Endothelial cell of umbilical vein (primary cell): ENCODE results near the gene PODNL1. TPM values are rescaled to one million over a fixed set of nuclear protein-coding genes. Genes with fewer than 3 reads are reported as not detected.

Source experiments
- BruUV-seq: library from RNA; stranded (reverse); fragments of 400-500 nt; replicated peaks from 2 replicates; lab custom pipeline; 2021; lab: Mats Ljungman, UMichigan
- CTCF ChIA-PET: fragments of 300-600, 350-600 bp; sonication (Branson Sonifier 250); formaldehyde crosslinking; loops from one replicate; lab custom pipeline; 2021; ENCODE audit warnings: antibody characterized with exemption, inconsistent platforms; lab: Charles Lee
- POLR2A ChIA-PET: fragments of 300-600, 350-600 bp; sonication (Branson Sonifier 250); formaldehyde crosslinking; loops from one replicate; lab custom pipeline; 2021; ENCODE audit warnings: antibody characterized with exemption, inconsistent platforms; lab: Charles Lee
- DNase-seq: peaks from one replicate; pipeline ENCODE4 v3.0.0-alpha.2; 2011; ENCODE audit warnings: low read depth, low spot score
- FAIRE-seq: peaks from 2 replicates; lab custom pipeline; 2011; peaks lifted over from hg19 to GRCh38; lab: Jason Lieb, UNC
- H2AFZ ChIP-seq: 2 replicates; pipeline ENCODE4 v1.6.0; 2012; ENCODE audit warnings: low read depth, low read length, control low read depth, inconsistent platforms
- H3K27ac ChIP-seq: 2 replicates; pipeline ENCODE4 v1.5.1; 2011; ENCODE audit warnings: low read depth, mild to moderate bottlenecking, control low read depth, low read length, moderate library complexity; ENCODE audit not compliant: insufficient read depth
- H3K27me3 ChIP-seq, 2 experiments: 2 replicates each; pipeline versions ENCODE4 v1.6.0 to v1.6.1; 2011; ENCODE audit warnings: low read length in 2 of 2, mixed read lengths in 1 of 2; ENCODE audit not compliant: control insufficient read depth in 2 of 2, insufficient read depth in 2 of 2
- H3K36me3 ChIP-seq, 2 experiments: 2 replicates in 1 of 2; 3 replicates in 1 of 2; pipeline ENCODE4 v1.5.1; 2011; ENCODE audit warnings: low read length in 2 of 2, mild to moderate bottlenecking in 1 of 2, moderate library complexity in 1 of 2; ENCODE audit not compliant: control insufficient read depth in 2 of 2, insufficient read depth in 2 of 2; ENCODE audit errors: extremely low read depth in 1 of 2
- H3K4me1 ChIP-seq: 3 replicates; pipeline ENCODE4 v1.5.1; 2011; ENCODE audit warnings: mild to moderate bottlenecking, low read length; ENCODE audit not compliant: control insufficient read depth, insufficient read depth; ENCODE audit errors: extremely low read depth
- H3K4me2 ChIP-seq: 2 replicates; pipeline ENCODE4 v1.6.1; 2011; ENCODE audit warnings: low read length, control low read depth, mixed read lengths; ENCODE audit not compliant: insufficient read depth
- H3K4me3 ChIP-seq, 3 experiments: fragments of 200-600 bp in 1 of 3; sonication (generic), shearing (Covaris generic) in 1 of 3; replicated peaks in 1 of 3; 2 replicates each; pipeline ENCODE4 v1.5.1; 2011 to 2016; ENCODE audit warnings: control low read depth in 3 of 3, low read length in 3 of 3, mild to moderate bottlenecking in 2 of 3, inconsistent platforms in 1 of 3, low read depth in 1 of 3, moderate library complexity in 1 of 3; ENCODE audit not compliant: insufficient read depth in 1 of 3
- H3K79me2 ChIP-seq: 2 replicates; pipeline ENCODE4 v1.6.0; 2012; ENCODE audit warnings: low read length, inconsistent platforms; ENCODE audit not compliant: control insufficient read depth, insufficient read depth
- H3K9ac ChIP-seq: replicated peaks from 2 replicates; pipeline ENCODE3; 2011; ENCODE audit warnings: low read length, control low read depth; ENCODE audit not compliant: insufficient read depth; ENCODE audit errors: extremely low read depth
- H3K9me1 ChIP-seq: replicated peaks from 3 replicates; pipeline ENCODE4 v1.6.0; 2011; ENCODE audit warnings: mild to moderate bottlenecking, low read length; ENCODE audit not compliant: control insufficient read depth, insufficient read depth; ENCODE audit errors: extremely low read depth
- H3K9me3 ChIP-seq: replicated peaks from 2 replicates; pipeline ENCODE4 v1.5.1; 2012; ENCODE audit warnings: low read length, inconsistent platforms; ENCODE audit not compliant: control insufficient read depth, insufficient read depth
- H4K20me1 ChIP-seq: replicated peaks from 2 replicates; pipeline ENCODE3; 2011; ENCODE audit warnings: mild to moderate bottlenecking, low read length; ENCODE audit not compliant: control insufficient read depth, insufficient read depth; ENCODE audit errors: extremely low read depth
- CTCF ChIP-seq, 2 donors: IDR thresholded peaks; 1 replicate in 1 of 2; 2 replicates in 1 of 2; pipeline ENCODE4 v1.5.1; 2011; ENCODE audit warnings: low read length in 2 of 2, mild to moderate bottlenecking in 2 of 2, moderate library complexity in 2 of 2, control low read depth in 1 of 2, inconsistent platforms in 1 of 2, low read depth in 1 of 2; ENCODE audit not compliant: insufficient read depth in 1 of 2; ENCODE audit errors: extremely low read depth in 1 of 2
- EZH2 ChIP-seq: IDR thresholded peaks from 2 replicates; pipeline ENCODE4 v1.6.1; 2012; ENCODE audit warnings: borderline replicate concordance, low read depth, mild to moderate bottlenecking, moderate library complexity, low read length, inconsistent platforms; ENCODE audit not compliant: severe bottlenecking
- FOS ChIP-seq: IDR thresholded peaks from 2 replicates; pipeline ENCODE4 v1.6.1; 2011; ENCODE audit warnings: mild to moderate bottlenecking, low read length, moderate library complexity, borderline replicate concordance; ENCODE audit not compliant: insufficient read depth
- GATA2 ChIP-seq: IDR thresholded peaks from 2 replicates; pipeline ENCODE4 v1.7.0; 2011; ENCODE audit warnings: low read depth, mild to moderate bottlenecking, moderate library complexity, mixed read lengths, low read length; ENCODE audit not compliant: insufficient read length, insufficient read depth
- JUN ChIP-seq: IDR thresholded peaks from 2 replicates; pipeline ENCODE4 v1.6.1; 2011; ENCODE audit warnings: borderline replicate concordance, low read depth; ENCODE audit not compliant: insufficient read length, insufficient read depth
- MAX ChIP-seq: IDR thresholded peaks from 2 replicates; pipeline ENCODE4 v1.6.1; 2011; ENCODE audit not compliant: insufficient read depth, insufficient read length
- MYC ChIP-seq: IDR thresholded peaks from one replicate; pipeline ENCODE4 v1.6.1; 2011; ENCODE audit warnings: mild to moderate bottlenecking, low read depth, low read length
- POLR2A ChIP-seq: IDR thresholded peaks from 2 replicates; pipeline ENCODE4 v1.6.1; 2012; ENCODE audit warnings: low read depth, mild to moderate bottlenecking, control low read depth, low read length
- POLR2AphosphoS5 ChIP-seq: IDR thresholded peaks from 2 replicates; pipeline ENCODE4 v1.6.1; 2012; ENCODE audit warnings: low read depth, mild to moderate bottlenecking, control low read depth, low read length, moderate library complexity; ENCODE audit not compliant: insufficient read depth
- dilution Hi-C: fragments of 300-500 bp; cut with MboI; formaldehyde crosslinking; loops from one replicate; pipeline ENCODE4 v1.15.0; 2019; ENCODE audit warnings: low sequenced_read_pairs; ENCODE audit not compliant: extremely low pct_ligation_motif_present
- intact Hi-C: fragments of 100-400 bp; cut with micrococcal nuclease; formaldehyde crosslinking; loops from one replicate; pipeline ENCODE4 v1.10.0; 2022
- polyA plus RNA-seq, 4 experiments: library from polyadenylated mRNA; depleted of rRNA in 3 of 4; stranded (reverse) in 3 of 4; unstranded in 1 of 4; fragments of >200 nt; gene quantifications; 2 replicates each; pipeline versions ENCODE4 v1.2.1 to v1.2.3, GENCODE V29; 2011 to 2012; ENCODE audit warnings: missing spikeins in 1 of 4
- total RNA-seq: library from RNA; stranded (reverse); gene quantifications from 2 replicates; pipeline ENCODE4 v1.2.3, GENCODE V29; 2021

PODNL1 gene
- total and polyA plus RNA-seq, 2 donors (not counting 3 experiments of a cell fraction or from before 2014, with no cell fraction given) = 0.21 TPM; not detected in 1

- no peaks in the 10 kb centered on the region for H3K79me2 ChIP-seq
- intact Hi-C loops (no loop called here), dilution Hi-C loops (no loop called here)
- peak overlapping the region; percentile 18 to 42 (median 22) for H3K4me3 ChIP-seq
- ChIA-PET POLR2A (no interaction called here), CTCF (interaction anchor here (1.0 to 2.5 kb wide), 7 partner anchors 15 to 93 kb away, joined by 3 to 13 read pairs (median 4); partner anchors contain the start of genes DCAF15, IL27RA and MISP3)
- peak; percentile 33 for FAIRE-seq
- peak overlapping the region; percentile 35 for H3K9ac ChIP-seq
- peaks cover 0 to 2% of the 10 kb centered on the region in 2 experiments for H3K36me3 ChIP-seq
- H4K20me1 ChIP-seq = no peaks in the 10 kb centered on the region
- H3K9me3 ChIP-seq = no peaks in the 10 kb centered on the region
- TF ChIP-seq GATA2 (no peak), MAX (no peak), POLR2A (no peak), FOS (no peak), POLR2AphosphoS5 (no peak), MYC (no peak), EZH2 (no peak), JUN (no peak), CTCF (IDR thresholded peaks at IDR 0.05; ENCODE audit: extremely low read depth in 1 of 2, insufficient read depth in 1 of 2, low read depth in 1 of 2, low read length in 2 of 2) (no peak)
- no peak overlapping the region for H3K27ac ChIP-seq
- peak overlapping the region; percentile 68 for H3K4me2 ChIP-seq
- no peak for DNase-seq
- H3K9me1 ChIP-seq = no peaks in the 10 kb centered on the region
- peaks cover 9% of the 10 kb centered on the region for H3K4me1 ChIP-seq
- BruUV-seq = no TSS peak
- peak overlapping the region; percentile 73 for H2AFZ ChIP-seq
- H3K27me3 ChIP-seq = no peaks in the 10 kb centered on the region
Observed at GRCh38 chr19:13979244-13979615, 41.0 kb upstream of the PODNL1 start.
